Stimulated activated CD8-positive, alpha-beta memory T cell treated with anti-CD3 and anti-CD28 coated beads, Interleukin-7, amount 100 ng/mL, for 48 hours (primary cell): ENCODE measurements around the gene CHN1.

Experiments
- DNase-seq, 2 donors: peaks; one replicate each; pipeline ENCODE4 v3.0.0-alpha.2; 2020; ENCODE audit warnings: low read depth in 1 of 2; ENCODE audit errors: extremely low read depth in 1 of 2

The CHN1 gene

DNA sequence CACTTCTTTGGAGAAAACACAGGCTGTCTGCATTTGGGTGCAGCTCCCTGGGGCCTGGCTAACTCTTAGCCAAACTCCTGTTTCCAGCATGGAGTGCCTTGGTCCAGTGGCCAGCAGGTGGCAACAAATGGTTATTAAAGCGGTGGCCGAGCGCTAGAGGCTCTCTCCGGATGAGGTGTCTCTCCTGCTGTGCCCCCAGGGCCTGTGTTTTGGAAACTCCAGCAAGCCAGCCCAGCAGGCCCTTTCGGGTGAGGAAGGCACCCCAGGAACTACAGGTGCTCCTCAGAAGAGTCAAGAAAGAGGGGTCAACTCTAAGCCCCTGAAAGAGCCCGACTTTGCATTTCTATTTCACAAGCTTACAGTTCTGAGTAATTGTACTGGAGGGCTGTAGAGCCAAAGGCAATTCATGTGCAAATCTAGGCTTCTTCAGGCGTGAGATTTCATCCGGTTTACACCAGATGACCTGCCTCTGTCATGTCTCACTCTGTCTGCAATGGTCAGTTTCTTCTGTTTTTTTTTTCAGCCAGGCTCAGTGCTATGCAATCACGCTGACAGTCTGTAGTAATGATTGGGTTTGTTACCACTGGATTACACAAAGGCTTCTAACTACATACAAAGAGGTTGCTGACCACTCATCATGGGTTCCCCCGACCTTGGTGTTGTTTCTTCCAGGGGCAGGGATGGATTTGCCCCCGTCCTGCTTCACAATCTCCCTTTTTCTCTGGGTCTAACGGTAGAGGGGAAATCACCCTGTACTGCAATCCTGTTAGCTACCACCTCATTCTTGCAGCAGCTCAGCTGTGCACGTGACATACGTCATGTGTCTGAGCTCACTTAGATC, 233.3 kb downstream of the CHN1 start:
- DNase-seq, result peak in 1 of 2 donors; percentile 33

DNA sequence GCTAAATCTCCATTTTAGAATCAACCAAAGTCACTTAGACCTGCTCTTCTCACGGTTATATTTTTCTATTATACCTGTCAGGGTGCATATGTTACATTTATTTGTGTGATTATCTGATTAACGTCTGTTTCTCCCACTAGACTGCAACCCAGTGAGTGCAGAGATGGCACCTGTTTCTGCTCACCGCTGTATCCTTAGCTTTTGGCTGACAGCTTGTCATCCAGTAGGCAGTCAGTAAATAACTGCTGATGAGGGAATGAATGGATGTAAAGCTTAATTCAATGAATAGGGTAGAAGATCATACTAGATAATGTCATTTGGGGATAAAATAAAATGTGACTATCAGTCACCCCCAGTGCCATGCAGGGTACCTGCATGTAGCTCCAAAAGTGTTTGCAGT, 234.0 kb downstream of the CHN1 start:
- DNase-seq, result no peak

DNA sequence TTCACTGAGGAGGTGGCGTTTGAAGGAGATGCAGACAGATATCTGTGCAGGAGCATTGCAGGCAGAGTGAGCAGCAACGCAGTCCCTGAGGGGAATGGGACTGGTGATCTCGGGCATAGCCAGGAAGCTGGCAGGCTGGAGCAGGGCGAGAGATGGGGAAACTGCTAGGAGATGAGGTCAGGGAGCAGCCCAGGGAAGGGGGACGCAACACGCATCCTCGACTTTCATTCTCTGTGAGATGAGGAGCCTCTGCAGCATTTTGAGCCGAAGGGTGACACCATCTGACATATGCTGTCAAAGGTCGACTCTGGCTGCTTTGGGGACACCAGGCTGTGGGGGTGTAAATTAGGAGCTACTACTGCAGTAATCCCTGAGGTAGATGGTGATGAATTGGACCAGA, 236.6 kb downstream of the CHN1 start:
- no peak for DNase-seq

DNA sequence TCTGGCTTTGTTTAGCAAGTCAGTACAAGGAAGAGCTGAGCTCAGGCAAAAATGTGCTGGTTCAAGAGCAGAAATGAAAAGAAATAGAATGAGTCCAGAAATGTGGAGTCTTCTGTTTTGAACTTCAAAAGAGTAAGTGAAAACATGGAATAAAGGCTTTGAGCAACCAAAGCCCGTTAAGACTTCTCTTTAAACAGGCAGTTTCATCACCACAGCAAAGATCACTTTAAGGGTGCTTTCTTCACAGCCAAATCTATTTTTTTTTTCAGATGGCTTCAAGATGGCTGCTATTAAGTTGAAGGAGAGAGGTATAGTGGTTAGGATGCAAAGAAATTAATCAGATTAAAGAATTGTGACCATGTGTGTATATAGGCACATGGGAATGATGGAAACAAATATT, 238.9 kb downstream of the CHN1 start:
- DNase-seq, result no peak

DNA sequence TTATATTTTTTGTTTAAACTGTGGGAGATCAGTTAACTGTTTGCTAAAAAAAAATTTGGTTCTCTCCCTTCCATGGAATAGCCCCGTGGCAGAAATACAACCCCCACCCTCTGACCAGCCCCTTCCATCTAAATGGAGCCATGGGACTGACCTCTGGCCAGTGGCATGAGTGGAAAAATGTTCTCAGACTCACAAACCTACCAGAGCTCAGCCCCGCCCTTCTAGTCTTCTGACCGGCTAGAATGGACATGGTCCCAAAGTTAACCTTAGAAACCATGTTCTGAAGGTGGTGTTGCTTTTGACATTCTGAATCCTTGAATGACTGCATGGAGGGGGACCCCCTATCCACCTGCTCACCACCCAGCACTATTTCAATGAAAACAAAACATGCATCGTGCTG, 239.6 kb downstream of the CHN1 start:
- no peak for DNase-seq

DNA sequence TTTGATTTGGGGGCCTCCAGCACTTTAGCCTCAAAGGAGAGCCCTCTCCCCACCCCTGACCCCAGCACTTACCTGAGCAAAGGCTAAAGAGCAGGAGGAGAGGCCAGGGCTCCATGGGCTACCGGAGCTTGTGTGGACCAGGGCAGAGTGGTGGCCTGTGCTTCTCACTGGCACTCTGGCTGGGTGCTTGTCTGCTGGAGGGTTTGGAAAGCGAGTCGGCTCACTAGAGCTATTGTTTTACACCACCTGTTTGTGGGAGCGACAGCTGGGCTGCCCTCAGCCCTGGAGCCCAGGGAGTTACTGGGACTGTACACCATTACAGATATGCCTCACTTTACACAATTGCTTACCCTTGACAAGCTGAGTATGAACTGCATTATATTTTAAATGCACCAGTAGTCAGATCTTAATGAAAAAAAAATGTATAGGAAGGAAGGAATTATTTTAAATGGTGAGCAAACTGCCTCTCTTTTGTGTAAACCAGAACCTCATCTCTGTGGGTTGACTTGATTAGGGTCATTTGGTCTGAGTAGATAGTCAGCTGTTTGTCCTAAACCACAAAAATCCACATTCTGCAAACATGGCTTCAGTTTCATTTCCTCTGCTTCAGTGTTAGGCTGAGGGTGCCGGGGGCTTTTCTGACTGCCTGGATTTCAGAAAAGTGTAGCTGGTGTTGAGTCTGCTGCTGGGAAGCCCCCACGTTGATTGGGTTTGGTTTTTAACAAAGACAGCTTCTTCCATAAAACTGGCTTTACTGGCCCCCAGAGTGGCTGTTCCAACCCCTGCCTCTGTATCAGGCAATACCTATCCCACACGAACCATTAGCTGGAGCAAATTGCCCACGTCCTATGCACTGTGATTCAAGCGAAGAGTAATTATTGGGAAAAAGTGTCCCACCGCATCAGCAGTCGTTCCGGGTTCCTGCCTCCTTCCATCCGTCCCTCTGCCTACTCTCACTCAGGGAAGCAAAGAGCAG, 240.6 kb downstream of the CHN1 start, which contains the start of gene CHRNA1:
Gene CHRNA1 (minus strand): TSS at position 193 of the 976 bp plus-strand sequence. CDS start 78 bp downstream, at position 115.
- no peak for DNase-seq

DNA sequence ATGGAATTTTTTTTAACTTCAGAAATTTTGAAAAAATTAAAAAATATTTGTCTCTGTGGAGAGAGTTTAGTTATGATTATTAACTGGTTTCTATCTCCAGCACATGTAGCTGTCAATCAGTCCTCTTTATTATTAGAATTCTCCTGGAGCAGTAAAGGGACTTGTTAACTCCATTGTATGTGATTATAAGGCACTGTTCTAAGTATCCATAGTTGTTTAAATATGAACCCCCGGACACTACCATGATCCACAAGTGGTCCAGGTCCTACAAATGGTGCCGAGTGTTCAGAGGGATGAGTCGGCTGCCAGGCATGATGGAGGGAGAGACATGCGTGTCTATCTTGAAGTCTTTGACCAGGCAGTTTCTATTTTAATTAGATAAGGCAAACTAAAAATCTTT, 241.4 kb downstream of the CHN1 start:
- DNase-seq, result no peak

DNA sequence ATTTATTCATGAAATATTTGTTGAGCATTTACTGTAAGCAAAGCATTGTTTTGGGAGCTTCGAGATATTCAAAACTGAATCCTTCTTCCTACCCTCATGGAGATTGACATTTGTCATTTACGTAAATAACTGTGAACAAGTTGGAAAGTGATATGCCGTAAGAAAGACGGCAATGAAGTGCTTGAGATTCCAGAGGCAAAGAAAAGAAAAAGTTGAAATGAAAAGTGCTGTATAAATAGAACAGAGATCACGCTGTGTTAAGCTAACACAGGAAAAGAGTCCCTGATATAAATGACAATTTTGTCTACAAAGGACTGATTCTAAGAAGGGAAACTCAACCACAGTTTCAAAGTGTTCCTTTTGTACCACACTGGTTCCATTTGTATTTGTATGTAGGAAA, 242.7 kb downstream of the CHN1 start:
- no peak for DNase-seq

DNA sequence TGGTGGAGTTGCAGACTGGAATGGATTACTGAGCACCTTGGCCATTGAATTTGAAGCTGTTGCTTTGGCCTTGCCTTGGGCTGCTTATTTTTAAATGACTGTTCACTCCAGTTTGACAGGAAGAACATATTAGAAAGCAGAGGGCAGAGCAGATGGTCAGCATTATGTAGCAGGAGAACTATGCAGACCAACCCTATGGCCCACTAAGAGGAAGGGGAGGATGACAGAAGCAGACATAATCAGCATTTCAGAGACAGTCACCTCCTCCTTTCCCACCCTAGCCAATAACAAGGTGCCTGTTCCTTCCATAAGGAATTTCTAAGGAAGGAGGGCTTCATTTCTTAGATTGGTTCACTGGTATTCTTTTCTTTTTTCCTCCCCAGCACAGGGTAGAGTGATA, 243.3 kb downstream of the CHN1 start:
- DNase-seq, result no peak

DNA sequence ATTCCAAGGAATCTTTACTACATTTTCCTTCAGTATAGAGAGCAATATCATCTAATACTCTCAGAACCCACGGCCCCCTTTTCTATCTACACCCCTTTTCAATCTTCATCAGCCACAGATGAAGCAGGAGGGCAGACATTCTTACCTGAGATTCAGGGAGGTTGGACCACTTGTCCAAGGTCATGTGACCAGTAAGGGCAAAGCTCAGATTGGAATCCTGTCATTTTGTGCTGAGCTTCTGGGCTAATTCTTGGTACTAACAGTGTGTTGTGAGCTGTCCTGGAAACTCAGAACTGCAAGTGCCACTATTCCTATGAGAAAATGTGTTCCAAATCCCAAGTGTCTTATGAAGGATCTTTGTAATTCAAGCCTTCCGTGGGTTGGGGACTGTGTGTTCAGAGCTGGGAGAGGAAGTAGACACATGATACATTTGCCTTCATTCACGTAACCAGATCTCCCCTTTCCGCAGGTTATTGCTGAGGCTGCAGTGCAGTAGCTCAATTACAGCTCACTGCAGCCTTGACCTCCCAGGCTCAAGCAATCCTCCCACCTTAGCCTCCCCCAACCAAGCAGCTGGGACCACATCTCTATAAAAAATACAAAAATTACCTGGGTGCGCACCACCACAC, 244.2 kb downstream of the CHN1 start:
- no peak for DNase-seq

DNA sequence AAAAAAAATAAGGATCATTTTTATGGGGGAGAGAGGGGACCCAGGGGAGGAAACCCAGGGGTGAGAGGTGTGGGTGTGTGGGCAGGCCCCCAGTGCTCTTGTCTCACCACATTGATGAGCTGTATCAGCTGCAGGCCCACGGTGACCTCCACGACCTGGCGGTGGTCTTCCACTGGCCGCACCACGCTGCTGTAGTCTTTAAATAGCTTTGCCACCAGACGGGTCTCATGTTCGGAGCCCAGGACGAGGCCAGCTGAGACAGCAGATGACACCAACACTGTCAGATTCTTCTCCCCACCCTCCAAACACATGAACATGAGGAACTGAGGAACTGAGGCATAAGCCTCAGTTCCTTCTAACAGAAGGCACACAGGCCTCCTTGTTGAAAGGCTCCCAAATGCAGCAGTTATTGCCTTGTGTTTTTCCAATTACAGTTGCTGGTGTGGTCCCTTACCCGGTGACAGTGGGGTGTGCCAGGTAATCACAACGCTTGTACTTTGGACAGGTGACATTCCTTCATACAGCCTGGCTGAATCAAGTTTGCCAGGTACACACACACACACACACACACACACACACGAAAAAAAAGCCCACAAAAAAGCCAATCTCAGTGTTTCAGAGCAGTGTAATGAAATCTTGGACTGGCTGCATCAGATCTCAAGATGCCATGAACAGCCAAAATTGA, 245.7 kb downstream of the CHN1 start:
- DNase-seq, result no peak

DNA sequence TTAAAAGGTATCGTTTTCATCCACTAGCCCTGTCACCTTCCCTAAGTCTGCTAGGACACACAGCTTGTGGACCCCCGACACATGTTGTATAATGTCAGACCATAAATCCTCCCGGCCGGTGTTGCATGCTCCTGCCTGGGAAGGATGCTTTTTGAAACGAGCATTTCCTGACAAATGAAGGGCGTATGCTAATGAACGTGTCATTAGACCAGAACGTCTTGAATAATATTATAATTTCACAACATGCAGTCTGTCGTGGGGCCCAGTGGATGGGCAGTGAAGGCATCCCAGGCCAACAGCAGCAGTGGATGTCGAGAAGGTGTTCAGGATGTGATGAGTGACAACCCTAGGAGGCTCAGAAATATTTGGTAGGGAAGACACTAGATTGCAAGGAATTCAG, 248.4 kb downstream of the CHN1 start:
- no peak for DNase-seq

DNA sequence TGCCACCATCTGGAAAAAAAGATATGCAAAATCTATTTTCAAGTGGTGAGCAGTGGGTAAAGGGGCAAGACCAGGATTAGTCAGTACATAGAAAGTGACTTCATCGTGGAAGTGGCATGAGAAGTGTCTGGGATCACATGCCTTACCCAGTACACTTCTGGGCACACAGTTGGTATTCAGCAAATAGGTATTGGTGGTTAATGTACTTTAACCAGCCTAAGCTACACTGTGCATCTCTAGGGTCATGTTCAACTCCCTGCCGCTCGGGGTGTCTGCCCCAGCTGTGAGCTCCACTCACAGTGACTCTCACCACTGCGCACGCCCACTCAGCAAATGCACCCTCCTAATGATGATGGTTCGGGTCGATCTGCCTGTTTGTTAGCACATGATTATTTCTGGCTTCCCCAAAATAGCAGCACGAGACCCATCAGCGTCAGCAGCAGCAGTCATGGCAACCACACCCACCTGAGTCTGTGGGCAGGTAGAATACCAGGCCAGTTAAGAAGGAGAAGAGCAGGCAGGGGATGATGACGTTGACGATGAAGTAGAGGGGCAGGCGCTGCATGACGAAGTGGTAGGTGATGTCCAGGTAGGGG, 252.0 kb downstream of the CHN1 start:
- DNase-seq, result no peak

DNA sequence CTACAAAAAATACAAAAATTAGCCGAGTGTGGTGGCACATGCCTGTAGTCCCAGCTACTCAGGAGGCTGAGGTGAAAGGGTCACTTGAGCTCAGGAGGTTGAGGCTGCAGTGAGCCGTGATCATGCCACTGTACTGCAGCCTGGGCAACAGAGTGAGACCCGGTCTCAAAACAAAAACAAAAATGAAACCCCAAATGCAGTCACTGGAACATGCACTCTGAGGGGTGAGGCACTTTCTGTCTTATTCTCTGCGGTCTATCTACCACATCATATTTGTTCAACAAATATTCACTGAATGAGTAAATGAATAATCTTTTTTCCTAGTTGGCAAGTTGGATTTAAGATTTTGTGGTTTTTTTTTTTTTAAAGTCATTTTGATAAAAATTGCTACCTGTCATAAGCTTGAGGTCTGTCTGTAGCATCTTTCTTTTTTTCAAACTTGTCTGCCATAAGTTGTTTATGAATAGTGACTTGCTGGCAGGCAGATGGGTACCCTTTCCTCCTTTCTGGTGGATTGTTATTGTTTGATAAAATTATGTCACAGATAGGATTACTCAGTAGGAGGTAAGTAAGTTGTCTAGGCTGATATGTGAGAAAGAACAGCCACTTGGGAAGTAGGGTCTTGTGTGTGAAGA, 252.7 kb downstream of the CHN1 start:
- no peak for DNase-seq

DNA sequence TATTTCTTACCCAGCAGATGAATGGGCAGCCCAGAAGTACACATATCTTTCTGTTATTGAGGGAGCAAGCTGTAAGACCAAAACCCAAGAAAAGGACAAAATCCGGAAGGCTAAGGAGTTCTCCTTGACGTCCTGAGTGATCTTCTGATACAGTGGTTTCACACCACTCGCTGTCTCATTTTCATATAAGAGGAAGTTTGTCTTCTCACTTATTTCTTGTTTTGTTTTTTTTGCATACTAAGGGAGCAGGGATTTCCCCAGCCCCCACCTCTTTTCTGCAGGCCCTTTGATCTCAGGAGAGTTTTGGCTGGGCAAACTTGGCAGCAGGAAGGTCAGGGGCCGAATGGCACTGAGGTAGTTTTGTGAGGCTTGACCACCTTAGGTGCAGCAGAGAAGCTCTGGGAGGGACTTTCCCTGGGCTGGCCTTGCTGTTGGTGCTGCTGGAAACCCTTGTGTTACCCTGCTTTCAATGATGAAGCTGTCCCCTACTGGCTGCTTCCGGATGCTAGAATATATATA, 254.2 kb downstream of the CHN1 start:
- DNase-seq, result no peak

DNA sequence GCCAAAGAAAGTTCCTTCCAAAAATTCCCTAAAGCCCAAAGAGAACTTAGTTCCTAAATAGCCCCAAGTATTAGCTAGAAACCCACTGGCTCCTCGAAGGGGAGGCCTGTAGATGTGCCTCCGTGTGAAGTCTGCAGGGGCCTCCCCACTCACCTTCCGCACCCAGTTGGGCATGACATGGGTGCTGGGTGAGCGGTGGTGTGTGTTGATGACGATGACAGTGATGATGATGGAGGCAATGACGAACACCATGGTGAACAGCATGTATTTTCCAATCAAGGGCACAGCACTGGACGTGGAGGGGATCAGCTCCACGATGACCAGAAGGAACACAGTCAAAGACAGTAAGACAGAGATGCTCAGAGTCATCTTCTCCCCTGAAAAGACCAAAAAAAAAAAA, 255.4 kb downstream of the CHN1 start:
- no peak for DNase-seq

DNA sequence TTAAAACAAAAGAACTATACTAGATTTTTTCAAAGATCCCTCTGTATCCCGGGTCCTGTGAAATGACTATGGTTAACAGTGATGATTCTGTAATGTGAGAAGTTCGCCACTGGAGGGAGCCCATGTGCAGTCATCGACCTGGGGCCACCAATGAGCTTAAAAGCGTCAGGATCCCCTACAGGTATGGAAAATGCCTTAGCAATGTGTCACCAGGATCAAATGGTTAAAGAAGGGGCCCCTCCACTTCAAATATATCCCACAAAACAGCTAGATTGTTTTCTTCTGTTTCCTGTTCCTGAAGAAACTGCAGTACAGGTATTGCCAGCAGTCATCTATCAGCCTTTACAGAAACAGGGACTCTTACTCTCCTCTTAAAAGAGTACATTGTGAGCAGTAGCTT, 256.2 kb downstream of the CHN1 start:
- DNase-seq, result peak in 1 of 2 donors; percentile 49
